K562 (cell line): ENCODE data around the gene LAGE3. TPM values are rescaled to one million over a fixed set of nuclear protein-coding genes. Genes with fewer than 3 reads are reported as not detected.

Experiments
- CTCF ChIP-seq, 3 experiments: IDR thresholded peaks in 2 of 3; conservative IDR thresholded peaks in 1 of 3; 2 replicates each; pipeline ENCODE4 v1.5.1; 2011 to 2012; ENCODE audit warnings: low read length in 3 of 3, mild to moderate bottlenecking in 3 of 3, control low read depth in 2 of 3, improper control_type of control experiment in 1 of 3, inconsistent platforms in 1 of 3, low read depth in 1 of 3, mixed read lengths in 1 of 3, moderate library complexity in 1 of 3; ENCODE audit not compliant: insufficient read depth in 2 of 3
- CUX1 ChIP-seq: fragments of 200-800 bp; sonication (Bioruptor generic); IDR thresholded peaks from 2 replicates; pipeline ENCODE4 v1.6.1; 2016; ENCODE audit warnings: missing genetic modification characterization, missing compliant biosample characterization
- EP400 ChIP-seq: fragments of 450-650 bp; IDR thresholded peaks from 2 replicates; pipeline ENCODE4 v1.6.1; 2017; ENCODE audit warnings: antibody characterized with exemption, mild to moderate bottlenecking, moderate library complexity
- ETV5 ChIP-seq: sonication (generic); formaldehyde crosslinking; IDR thresholded peaks from 2 replicates; pipeline ENCODE4 v1.4.0; 2020; ENCODE audit warnings: low read depth, mild to moderate bottlenecking, missing genetic modification reagents
- FOXK2 ChIP-seq, 2 experiments: fragments of 450-650 bp; IDR thresholded peaks in 1 of 2; conservative IDR thresholded peaks in 1 of 2; 2 replicates each; pipeline ENCODE4 v1.6.1; 2016; ENCODE audit warnings: low read depth in 2 of 2, mild to moderate bottlenecking in 1 of 2
- GATAD2B ChIP-seq: fragments of 450-650 bp; IDR thresholded peaks from 2 replicates; pipeline ENCODE4 v1.6.1; 2017; ENCODE audit warnings: mild to moderate bottlenecking, borderline replicate concordance
- JUN ChIP-seq, 2 experiments: sonication (generic) in 1 of 2; formaldehyde crosslinking in 1 of 2; IDR thresholded peaks; 2 replicates each; pipeline versions ENCODE4 v1.6.1 to v1.8.0; 2012 to 2022; ENCODE audit warnings: borderline replicate concordance in 2 of 2, mild to moderate bottlenecking in 2 of 2, improper control_type of control experiment in 1 of 2, low read depth in 1 of 2, low read length in 1 of 2, missing genetic modification reagents in 1 of 2
- MNT ChIP-seq, 2 experiments: fragments of 450-650 bp; conservative IDR thresholded peaks; 2 replicates each; pipeline ENCODE4 v1.6.1; 2017; ENCODE audit warnings: mild to moderate bottlenecking in 2 of 2, moderate library complexity in 2 of 2
- RAD21 ChIP-seq, 2 experiments: fragments of 250-450 bp in 1 of 2; fragments of 450-650 bp in 1 of 2; sonication (Bioruptor Pico) in 1 of 2; formaldehyde crosslinking in 1 of 2; IDR thresholded peaks in 1 of 2; conservative IDR thresholded peaks in 1 of 2; 2 replicates each; pipeline versions ENCODE4 v1.4.0 to v1.8.0; 2020 to 2022; ENCODE audit warnings: mild to moderate bottlenecking in 2 of 2, moderate library complexity in 1 of 2
- RB1 ChIP-seq: fragments of 450-650 bp; IDR thresholded peaks from 2 replicates; pipeline ENCODE4 v1.6.1; 2017; ENCODE audit warnings: low read depth, mild to moderate bottlenecking
- RBFOX2 ChIP-seq: fragments of 200-400 bp; formaldehyde crosslinking; IDR thresholded peaks from 2 replicates; pipeline ENCODE4 v1.6.1; 2017; ENCODE audit warnings: low read depth, mild to moderate bottlenecking, low read length, moderate library complexity
- SUPT5H ChIP-seq: fragments of 450-650 bp; IDR thresholded peaks from 2 replicates; pipeline ENCODE4 v1.6.1; 2016
- THAP7 ChIP-seq: fragments of 250-450 bp; sonication (Bioruptor Pico); IDR thresholded peaks from 2 replicates; pipeline ENCODE4 v1.5.0; 2021
- ZNF280A ChIP-seq: fragments of 450-650 bp; IDR thresholded peaks from 2 replicates; pipeline ENCODE4 v1.6.1; 2018; ENCODE audit warnings: mild to moderate bottlenecking, low read depth; ENCODE audit not compliant: partially characterized antibody
- polyA plus RNA-seq, 8 experiments: library from polyadenylated mRNA; depleted of rRNA in 4 of 8; stranded (reverse) in 5 of 8; unstranded in 3 of 8; fragments of >200 nt; fragmentation: Nextera tagmentation in 2 of 8; fragmentation: Illumina TruSeq in 1 of 8; extraction: Ambion mirVana in 2 of 8; extraction: Trizol in 1 of 8; gene quantifications; 2 replicates each; pipeline versions ENCODE4 v1.2.1 to v1.2.3, GENCODE V29; 2011 to 2014; ENCODE audit warnings: inconsistent platforms in 1 of 8, missing spikeins in 1 of 8
- total RNA-seq, 7 experiments: library from RNA; depleted of rRNA in 6 of 7; stranded (reverse); fragments of >200 nt in 6 of 7; fragmentation: Illumina TruSeq in 2 of 7; extraction: Trizol in 2 of 7; gene quantifications; 2 replicates each; pipeline versions ENCODE4 v1.2.1 to v1.2.3, GENCODE V29; 2011 to 2021; ENCODE audit warnings: low replicate concordance in 1 of 7

LAGE3 gene
- total and polyA plus RNA-seq, 9 of the 15 experiments (the other 6 are each of a cell fraction or from before 2014, with no cell fraction given) = 28.2 to 125 (median 35.8) TPM

GRCh38 chrX:154490414-154491083 is 11.5 kb upstream of the LAGE3 start, which contains the start of gene SLC10A3 (continued):
- peak in 2 of 3 experiments; percentile 21 to 42; a peak in 2 of 6 replicates for TF ChIP-seq CTCF (IDR thresholded peaks at IDR 0.05 in 2 of 3, conservative IDR thresholded peaks at IDR 0.05 in 1 of 3; ENCODE audit: insufficient read depth in 2 of 3, low read depth in 1 of 3, low read length in 3 of 3)
- TF ChIP-seq RAD21 (CRISPR knock-in tag; conservative IDR thresholded peaks at IDR 0.05 in 1 of 2, IDR thresholded peaks at IDR 0.05 in 1 of 2) = peak in 1 of 2 experiments; percentile 11; a peak in 2 of 4 replicates
- TF ChIP-seq GATAD2B = peak; percentile 73
- TF ChIP-seq JUN (IDR thresholded peaks at IDR 0.05; ENCODE audit: borderline replicate concordance, low read depth, low read length) = 0 out of 2 replicates have a peak, but pooled peaks have one; percentile 7
- no peak for TF ChIP-seq JUN (CRISPR knock-in tag; IDR thresholded peaks at IDR 0.05; ENCODE audit: borderline replicate concordance)
- TF ChIP-seq CUX1 = no peak
- peak; percentile 67; the same call in 1 of the 2 replicates for TF ChIP-seq EP400
- TF ChIP-seq SUPT5H = peak; percentile 78
- TF ChIP-seq FOXK2 (conservative IDR thresholded peaks at IDR 0.05 in 1 of 2, IDR thresholded peaks at IDR 0.05 in 1 of 2; ENCODE audit: low read depth in 2 of 2) = peak; percentile 43 to 49; a peak in 2 of 4 replicates
- peak; percentile 44 to 48; a peak in 2 of 4 replicates for TF ChIP-seq MNT (conservative IDR thresholded peaks at IDR 0.05)
- TF ChIP-seq RB1 = peak; percentile 45; the same call in 1 of the 2 replicates
- TF ChIP-seq RBFOX2 = peak; percentile 89
- TF ChIP-seq THAP7 (CRISPR knock-in tag) = no peak
- peak; percentile 30; the same call in 1 of the 2 replicates for TF ChIP-seq ETV5 (CRISPR knock-in tag)
- no peak for TF ChIP-seq ZNF280A
